HG03175 (cell line): ENCODE results near the gene HOXC10.
A peak's percentile ranks its signal among the peaks of the same experiment; 100 is the strongest.

ENCODE experiments used
- ATAC-seq: cut with Tn5 transposase; IDR thresholded peaks from one replicate; pipeline ENCODE4 v1.9.1; 2021; ENCODE audit warnings: mild to moderate bottlenecking, moderate library complexity; ENCODE audit not compliant: unreplicated experiment

The HOXC10 gene

DNA sequence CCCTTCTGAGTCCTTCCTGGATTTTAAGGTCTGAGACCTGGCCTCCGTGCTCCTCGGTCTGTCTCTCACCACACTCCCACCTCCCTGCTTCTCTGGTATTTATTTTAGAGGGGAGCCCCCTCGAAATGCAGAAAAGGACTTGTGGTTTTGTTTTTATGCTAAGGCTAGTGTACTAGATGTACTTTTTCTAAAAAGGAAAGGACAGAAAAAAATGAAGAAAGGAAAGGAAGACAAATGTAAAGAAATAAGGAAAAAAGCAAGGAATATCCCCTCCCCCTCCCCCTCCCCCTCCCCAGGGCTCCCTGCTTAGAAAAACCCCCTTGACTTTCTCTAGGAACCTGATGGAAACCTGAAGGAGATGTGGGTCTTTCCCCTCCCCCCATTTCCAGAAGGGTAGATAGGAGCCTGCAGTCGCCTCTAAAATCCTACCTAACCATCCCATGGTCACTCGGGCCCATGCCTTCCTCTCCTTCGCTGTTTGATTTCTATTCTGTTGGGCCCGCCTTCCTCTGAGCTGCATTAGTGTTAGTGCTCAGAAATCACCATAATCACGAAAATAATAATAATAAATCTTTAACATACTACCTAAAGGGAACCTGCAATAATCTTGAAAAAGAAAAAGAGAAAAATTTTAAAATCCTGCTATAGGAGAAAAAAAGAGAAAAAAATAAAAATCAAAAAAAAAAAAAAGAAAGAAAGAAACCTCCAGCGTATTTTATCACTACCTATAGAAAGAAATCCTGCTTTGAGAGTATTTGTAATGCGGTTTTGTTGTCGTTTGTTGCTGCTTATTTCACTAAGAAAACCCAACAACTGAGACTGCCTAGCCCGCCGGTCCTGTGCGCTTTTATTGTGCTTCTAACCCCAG, 27.0 kb downstream of the HOXC10 start:
- no peak for ATAC-seq

DNA sequence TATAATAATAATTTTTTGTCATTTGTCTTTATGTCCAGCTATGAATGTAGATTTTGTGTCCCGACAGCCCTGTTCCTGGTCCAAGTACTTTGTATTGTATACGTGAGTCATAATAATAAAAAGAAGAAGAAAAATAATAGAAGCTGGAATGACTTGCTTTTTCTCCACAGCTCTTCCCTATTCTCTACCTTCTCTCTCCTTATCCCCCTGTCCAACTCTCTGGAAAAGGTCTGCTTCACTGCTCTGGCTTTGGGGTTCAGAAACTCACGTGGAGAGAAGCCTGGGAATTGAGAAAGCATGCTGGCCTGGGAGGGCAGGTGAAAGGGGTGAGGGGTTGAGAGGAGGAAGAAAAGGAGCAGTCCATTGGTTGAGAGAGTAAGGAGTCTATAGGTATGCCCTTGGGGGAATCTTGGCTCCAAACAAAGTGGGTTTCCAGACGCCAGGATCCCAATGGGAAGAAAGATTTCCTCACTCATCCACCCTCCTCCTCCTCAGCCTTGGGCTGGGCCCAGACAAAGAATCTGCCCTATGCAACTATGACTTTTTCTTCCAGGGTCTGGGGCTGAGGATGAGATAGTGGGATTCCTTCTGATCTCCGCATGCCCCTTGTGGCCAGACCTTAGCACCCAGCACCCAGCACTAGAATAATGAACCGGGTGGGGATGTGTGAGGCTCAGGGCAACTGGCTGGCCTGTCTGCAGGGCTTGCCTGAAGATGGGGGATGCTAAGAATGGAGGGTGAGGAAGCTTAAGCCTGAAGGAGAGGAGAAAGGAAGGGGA, 27.9 kb downstream of the HOXC10 start:
- ATAC-seq: no peak

DNA sequence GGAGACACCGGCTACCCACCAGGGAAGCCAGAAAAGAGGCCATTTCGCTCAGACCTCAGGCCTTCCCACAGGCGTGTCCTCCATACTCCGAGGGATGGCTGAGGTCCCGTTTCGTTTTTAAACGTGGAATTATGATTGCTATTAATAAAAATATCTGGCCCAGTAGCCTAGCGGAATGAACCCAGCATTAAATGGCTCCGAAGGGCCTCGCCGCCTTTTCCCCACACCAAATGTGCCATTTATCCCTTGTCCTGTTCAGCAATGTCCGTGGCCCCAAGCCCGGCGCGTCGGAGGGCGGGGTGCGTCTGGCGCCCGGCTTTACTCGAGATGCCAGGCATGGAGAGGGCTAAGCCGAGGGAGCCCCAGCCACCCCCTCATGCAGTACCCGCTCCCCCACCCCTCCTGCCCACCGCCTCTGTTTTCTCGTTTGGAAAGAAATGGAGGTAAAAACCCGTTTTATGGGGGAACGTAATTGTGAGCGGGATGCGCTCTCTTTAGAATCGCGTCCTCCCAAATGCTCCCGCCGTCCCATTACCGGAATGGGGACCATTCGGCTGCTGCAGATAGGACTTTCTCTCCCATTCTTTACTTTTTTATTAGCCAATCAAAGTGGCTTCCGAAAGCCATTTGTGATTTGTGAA, 29.6 kb downstream of the HOXC10 start:
- no peak for ATAC-seq

DNA sequence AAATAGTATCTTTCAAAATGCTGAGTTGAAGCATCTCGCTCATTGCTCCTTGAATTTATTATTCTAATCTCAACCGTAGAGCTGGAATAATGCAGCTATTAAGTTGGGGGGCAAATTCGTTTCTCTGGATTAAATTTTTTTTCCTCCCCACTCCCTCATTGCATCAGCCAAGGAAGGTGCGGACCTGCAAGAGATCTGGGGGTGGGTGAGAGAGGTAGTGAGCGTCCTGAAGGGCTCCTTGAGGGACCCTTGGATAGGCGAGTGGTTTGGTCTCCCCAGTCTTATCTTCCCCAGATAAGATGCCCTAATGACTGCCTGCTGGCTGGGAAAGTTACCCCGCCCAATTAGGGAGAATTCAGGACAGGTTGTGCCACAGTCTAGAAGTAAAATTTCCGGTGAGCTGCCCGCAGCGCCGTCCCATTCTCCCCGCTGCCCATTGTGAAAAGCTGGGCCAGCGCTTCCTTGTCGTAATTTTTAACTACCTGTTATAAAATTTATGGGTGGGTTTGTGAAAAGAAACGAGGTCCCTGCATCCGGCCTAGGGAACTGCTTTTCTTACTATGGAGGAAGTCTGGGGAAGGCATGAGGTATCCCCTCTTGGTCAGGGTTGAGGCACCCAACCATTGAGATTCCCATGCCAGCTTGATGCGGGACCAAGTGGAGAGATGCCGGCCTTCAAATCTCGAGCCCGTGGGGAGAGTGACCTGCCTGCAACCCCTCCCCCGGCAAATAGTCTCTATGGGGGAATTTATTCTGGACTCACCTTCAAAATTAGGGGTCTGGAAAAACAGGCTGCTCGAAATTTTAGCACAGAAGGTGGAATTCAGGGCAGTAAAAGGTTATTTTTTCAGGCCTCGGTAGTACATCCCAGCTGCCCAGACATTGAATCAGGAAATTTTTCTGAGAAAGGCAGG, 30.3 kb downstream of the HOXC10 start:
- ATAC-seq: no peak

DNA sequence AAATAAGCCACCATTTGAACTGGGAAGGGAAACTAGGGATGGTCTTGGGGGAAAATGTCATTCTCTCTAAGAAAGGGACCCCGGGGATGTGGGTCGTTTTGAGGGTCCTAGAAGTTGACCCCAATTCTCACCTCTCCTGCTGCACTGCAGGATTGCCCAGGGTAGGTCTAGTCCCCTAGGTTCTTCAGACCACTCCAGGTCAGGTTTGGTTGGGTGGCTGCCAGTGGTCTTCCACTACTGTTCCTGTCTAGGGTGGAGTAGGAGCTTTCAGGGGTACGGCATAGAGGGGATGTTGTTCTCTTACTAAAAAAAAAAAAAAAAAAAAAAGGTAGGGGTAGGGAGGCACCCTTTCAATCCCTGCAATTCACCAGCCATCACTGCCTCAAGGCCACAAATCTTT, 31.1 kb downstream of the HOXC10 start:
- no peak for ATAC-seq

DNA sequence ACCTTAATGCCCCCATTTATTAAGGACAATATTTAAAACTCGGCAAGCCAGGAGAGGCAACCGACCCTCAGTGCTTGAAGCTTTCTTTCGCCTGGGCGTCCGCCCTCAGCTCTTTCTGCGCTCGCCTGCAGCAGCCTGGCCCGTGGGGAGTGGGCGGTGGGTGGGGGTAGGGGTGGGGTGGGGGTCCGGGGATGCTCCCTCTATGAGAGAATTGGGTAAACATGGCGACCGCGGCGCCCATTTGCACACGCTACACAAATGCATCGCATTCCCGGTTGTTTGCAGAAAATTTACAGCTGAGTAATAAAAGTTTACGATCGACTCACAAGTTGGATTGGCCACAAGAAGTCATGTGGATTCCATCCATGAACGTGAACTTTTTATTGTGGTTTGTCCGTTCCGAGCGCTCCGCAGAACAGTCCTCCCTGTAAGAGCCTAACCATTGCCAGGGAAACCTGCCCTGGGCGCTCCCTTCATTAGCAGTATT, 31.6 kb downstream of the HOXC10 start:
- no peak for ATAC-seq

DNA sequence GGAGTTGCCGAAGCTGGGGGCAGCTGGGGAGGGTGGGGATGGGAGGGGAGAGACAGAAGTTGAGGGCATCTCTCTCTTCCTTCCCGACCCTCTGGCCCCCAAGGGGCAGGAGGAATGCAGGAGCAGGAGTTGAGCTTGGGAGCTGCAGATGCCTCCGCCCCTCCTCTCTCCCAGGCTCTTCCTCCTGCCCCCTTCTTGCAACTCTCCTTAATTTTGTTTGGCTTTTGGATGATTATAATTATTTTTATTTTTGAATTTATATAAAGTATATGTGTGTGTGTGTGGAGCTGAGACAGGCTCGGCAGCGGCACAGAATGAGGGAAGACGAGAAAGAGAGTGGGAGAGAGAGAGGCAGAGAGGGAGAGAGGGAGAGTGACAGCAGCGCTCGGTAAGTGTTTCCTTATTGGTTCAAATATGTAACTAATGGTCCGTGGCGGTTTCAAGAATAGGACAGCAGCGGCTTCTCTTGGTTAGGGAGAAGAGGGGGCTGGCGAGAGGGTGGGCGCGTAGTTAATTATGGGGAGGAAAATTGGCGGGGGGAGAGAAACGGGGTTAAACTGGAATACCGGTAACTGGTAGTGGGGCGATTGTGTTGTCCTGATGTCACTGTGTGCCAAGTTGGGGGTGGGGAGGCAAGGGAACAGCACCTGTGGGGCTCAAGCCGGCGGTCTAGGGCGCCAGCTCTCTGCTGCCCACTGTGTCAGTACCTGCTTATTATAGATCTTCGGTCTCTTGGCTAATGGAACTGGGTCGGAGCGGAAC, 32.3 kb downstream of the HOXC10 start:
- ATAC-seq: peak; percentile 42

DNA sequence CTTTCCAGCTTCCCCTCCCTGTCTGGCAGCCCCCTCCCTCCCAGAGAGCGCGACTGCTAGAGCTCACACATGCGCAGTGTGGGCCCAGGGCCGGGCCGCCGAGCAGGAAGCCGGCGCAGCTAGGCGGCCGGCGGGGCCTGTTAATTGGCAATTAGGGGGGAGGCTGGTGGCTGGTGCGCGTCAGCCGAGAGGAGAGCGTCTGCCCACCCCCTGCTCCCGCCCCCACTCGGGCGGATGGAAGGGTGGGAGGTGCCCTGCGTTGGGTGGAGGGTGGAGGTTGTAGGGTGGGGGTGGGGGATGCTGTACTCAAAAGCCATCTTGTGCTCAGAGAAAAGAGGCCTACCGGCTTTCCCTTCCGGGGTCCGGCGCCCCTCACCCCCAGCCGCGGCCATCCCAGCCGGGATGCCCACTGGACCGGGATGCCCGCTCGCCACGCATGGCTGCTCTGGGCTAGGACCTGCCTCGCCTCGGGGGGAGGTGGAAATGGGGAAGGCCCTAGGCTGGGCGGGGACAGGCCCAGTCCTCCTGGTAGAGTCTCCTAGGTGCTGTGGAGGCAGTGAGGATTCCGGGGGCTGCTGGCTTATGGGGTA, 33.0 kb downstream of the HOXC10 start:
- peak; percentile 80 for ATAC-seq

DNA sequence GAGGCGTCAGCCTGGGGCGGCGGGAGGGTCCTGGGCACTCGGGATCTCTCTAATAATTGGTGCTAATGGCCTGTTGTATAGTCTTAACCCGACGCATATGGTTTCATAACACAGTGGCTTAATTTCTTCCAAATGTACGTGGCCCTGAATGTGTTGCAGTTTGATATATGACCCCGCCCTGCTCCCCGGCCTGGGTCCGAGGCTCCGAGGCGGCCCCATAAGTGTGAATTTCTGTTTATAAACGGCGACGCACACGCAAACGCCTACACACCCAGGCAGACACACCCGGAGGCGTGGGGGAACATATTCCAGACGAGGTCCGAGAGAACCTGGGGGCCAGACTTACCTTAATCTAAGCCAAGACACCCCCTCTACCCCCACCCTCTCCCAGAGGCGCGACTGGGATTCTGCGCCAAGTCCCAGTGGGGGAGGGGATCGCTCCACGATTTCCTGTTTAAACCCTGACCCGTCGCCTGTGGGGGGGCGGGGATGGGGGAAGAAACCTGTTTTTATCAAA, 33.6 kb downstream of the HOXC10 start:
- ATAC-seq: no peak

DNA sequence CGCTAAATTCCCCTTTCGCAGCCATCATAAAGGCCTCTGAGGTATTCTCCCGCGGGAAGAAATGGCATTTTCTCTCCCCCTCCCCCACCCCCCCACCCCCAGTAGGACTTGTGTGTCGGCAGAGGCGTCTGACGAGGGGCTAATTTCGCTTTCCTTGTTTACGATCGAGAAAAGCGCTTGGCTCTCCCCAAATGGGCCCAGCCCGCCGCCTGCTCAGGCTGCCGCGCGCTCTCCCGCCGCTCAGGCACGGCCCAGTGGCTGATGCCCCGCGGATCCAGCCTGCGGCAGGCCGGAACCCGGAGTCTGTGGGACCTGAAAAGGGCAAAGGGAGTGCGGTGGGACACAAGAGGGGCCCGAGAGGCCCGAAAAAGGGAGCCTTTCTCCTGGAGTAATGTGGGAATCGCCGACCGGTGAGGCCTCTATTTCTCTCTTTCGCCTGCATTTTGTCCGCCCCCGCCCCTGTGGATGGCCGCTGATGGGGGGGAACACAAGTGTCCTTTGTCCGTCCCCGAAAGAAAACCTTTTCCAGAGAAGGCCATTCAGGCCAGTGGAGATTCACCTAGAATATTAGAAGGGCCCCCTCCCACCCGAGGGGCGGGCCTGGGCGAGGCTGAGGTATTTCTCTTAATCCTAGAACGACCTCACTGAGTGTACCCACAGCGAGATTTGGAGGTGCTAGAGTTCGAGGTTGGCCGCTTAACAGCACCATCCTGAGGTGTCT, 34.3 kb downstream of the HOXC10 start:
- ATAC-seq: no peak

DNA sequence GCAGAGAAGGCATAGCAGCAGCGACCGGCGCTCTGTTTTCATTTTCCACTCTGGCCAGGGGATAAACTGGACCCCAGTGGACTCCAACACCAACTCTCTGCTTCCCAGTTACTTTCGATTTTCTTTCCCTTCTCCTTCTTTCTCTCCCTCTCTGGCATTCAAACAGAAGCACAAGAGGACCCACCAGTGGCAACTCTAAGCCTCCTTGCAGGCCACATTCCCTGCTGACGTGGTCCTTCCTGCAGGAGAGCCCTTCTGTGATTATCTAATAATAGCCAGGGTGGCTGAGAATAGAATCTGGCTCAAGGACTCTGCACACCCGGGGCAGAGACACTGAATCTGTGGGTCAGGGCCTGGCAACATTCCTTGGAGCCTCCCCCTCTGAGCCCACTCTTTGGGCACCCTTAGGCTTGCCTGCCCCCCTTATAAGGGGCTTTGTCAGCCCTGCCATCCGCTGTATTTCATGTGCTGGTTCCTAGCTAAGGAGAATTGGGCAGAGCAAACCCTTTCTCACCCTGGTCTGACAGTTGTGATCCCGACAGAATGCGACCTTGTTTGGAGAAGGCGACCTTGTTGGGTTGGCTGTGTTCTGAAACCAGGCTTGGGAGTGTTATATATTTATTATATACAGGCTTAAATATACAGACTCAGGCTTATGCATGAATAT, 35.1 kb downstream of the HOXC10 start:
- no peak for ATAC-seq

DNA sequence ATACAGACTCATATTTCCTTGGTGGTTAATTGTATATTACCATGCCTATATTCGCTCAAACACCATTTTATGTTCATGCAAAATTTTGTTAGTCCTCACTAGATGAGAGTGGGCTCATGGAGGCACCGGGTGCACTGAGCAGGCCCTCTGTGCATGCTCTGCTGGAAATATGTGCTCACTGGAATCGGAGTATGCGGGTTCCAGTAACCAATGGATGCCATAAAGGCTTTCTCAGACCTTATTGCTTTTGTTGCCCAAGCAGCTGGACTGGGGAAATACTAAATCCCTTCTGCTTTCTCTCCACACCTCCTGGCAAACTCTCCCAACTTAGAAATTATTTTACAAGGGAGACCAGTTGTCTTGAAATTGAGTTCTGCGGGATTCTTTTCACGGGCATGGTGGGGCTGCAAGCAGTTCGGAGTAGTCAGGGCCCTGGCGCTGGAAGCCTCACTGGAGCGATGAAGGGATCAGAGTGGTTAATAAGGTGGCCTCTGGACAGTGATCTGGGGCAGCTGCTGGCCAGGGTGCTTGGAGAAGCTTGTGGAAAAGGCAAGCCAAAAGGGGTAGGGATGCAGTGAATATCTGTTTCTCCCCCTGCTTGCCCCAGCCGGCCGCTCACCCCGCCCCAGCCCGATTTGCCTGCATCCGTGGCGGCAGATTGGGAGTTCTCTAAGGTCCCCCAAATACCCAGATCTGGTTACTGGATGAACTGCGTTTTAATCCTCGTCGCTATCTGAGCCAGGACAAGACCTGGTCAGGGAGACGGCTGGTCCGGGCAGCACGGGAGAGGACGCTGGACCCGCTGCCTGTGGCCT, 35.9 kb downstream of the HOXC10 start:
- no peak for ATAC-seq

DNA sequence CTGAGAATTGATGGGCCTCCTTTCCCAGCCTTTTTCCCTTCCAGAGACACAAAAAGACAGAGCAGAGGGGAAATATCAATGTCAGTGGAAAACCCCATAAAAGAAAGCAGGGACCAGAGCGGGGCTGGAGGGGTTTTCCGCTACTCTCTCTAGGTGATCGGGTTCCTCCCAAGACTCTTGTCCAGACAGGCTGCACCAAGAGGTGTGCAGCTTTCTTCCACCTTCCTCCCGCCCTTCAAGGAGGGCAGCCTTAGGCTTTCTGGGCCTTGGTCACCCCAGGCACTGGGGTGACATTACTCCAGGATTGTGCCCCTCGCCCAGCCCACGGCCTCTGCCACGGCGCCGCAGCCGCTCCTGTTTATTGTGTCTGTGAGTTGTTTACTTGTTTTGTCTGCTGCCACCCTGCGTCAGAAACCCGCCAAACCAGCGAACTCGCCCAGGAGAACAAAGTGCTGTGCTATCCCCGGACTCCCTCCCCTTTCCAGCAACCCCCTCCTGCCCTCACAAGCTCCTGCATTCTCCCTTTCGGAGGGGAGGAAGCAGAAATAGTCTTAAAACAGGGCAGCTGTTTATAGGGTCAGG, 36.6 kb downstream of the HOXC10 start:
- no peak for ATAC-seq

DNA sequence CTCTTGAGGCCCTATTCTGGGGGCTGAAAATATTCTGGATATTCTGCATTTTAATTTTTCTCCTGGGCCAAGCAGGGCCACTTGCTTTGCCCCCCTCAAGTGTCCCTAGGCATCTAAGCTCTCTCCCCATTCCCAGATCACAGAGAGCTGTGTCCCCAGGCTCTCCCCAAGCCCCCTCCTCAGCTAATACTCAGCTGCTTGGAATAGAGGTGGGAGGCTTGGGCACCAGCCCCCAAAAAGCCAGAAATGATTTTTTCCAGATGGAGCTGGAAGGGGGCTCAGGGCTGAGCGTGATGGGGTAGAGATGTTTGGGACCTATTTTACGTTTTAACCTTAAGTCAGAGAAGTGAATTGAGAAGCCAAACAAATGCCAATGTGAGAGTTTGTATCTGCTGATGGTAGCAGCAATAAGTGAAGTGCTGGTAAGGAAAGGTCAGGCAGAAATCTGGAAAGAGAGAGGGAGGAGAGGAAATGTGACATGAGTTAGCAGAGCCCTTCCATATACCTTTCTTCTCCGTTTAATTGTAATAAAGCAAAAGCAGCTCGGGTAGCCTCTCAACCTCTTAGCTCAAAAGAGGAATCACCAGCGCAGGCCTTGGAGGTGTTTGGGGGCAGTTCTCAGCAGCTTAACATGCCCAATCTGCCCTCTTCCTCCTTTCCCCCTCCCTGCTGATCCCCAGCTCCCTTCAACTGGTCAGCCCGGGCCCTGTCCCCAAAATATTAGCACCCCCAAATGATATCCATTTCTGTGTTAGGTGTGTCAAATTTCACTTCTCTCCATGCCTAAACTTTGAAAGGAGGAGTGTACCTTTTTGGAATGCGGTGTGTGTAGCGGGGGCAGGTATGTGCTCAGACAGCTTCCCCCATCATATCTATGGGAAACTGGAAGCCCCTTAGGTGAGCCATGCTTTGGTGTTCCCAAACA, 38.3 kb downstream of the HOXC10 start:
- no peak for ATAC-seq

DNA sequence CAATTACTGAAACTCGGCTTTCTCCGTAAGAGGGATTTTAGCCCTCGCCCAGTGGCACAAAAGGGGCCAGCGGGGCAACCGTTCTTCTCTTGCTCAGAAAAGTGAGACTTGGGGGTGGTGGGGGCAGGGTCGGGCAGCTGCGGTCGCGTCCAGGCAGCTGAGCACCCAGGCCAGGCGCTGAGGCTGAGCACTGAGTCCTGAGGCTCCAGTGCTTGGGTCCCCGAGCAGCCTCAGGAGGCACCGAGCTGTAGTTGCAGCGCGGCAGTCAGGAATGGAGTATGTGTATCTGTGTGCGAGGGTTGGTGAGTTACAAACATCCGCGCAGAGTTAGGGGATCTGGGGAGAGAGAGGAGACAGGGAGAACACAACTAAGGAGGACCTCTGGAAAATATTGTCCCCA, 39.2 kb downstream of the HOXC10 start:
- ATAC-seq: no peak
